Thyroid gland (tissue), 4 donors: ENCODE results near the gene MRPS10. TPM values are rescaled to one million over a fixed set of nuclear protein-coding genes. Genes with fewer than 3 reads are reported as not detected.
"Not testable (repeated sequence)": the region's sequence is repeated elsewhere in the genome, so short reads cannot be mapped to it uniquely, and the experiment has no call there.

Experiments used
- DNase-seq, 2 donors: peaks; one replicate each; pipeline ENCODE4 v3.0.0-alpha.2; 2019
- H3K27ac ChIP-seq, 3 donors: fragments of 200-600 bp; sonication (generic); 1 replicate in 2 of 3; 2 replicates in 1 of 3; pipeline ENCODE4 v1.5.1; 2016 to 2019; ENCODE audit warnings: mild to moderate bottlenecking in 1 of 3, moderate library complexity in 1 of 3
- H3K27me3 ChIP-seq: fragments of 200-600 bp; sonication (generic); one replicate; pipeline ENCODE4 v1.5.1; 2019
- H3K36me3 ChIP-seq, 2 donors: fragments of 200-600 bp; sonication (generic); one replicate each; pipeline ENCODE4 v1.5.1; 2016 to 2019
- H3K4me1 ChIP-seq, 2 donors: fragments of 200-600 bp; sonication (generic); one replicate each; pipeline ENCODE4 v1.5.1; 2017 to 2019
- H3K4me3 ChIP-seq, 3 donors: fragments of 200-600 bp; sonication (generic); replicated peaks in 1 of 3; 1 replicate in 2 of 3; 2 replicates in 1 of 3; pipeline ENCODE4 v1.5.1; 2016; ENCODE audit warnings: mild to moderate bottlenecking in 1 of 3
- H3K9me3 ChIP-seq: fragments of 200-600 bp; sonication (generic); one replicate; pipeline ENCODE4 v1.5.1; 2017
- POLR2A ChIP-seq, 2 donors: fragments of 450-650 bp; IDR thresholded peaks; one replicate each; pipeline ENCODE4 v1.6.1; 2017; ENCODE audit warnings: antibody characterized with exemption in 2 of 2, mild to moderate bottlenecking in 2 of 2, moderate library complexity in 1 of 2
- WGBS, 2 donors: methylation state at CpG; one replicate each; pipeline ENCODE4 v1.1.5; 2017; 5-methylcytosine and 5-hydroxymethylcytosine counted together
- intact Hi-C: fragments of 100-400 bp; cut with DNase I; formaldehyde crosslinking; loops from one replicate; pipeline ENCODE4 v1.15.1; 2023
- total RNA-seq, 4 donors: library from RNA; depleted of rRNA; stranded (reverse); fragments of >200 nt; gene quantifications; one replicate each; pipeline ENCODE4 v1.2.3, GENCODE V29; 2016
- TF ChIP-seq, protein P1 (sequence below), 6 experiments: fragments of 200-600 bp in 3 of 6; fragments of 450-650 bp in 3 of 6; sonication (generic) in 3 of 6; IDR thresholded peaks; one replicate each; pipeline ENCODE4 v1.5.1; 2016 to 2019; ENCODE audit warnings: antibody characterized with exemption in 6 of 6, mild to moderate bottlenecking in 2 of 6, inconsistent platforms in 1 of 6, moderate library complexity in 1 of 6

Gene MRPS10
- total RNA-seq, 4 donors from 2014 or later: 35.2 to 42.5 (median 36.9) TPM

DNA sequence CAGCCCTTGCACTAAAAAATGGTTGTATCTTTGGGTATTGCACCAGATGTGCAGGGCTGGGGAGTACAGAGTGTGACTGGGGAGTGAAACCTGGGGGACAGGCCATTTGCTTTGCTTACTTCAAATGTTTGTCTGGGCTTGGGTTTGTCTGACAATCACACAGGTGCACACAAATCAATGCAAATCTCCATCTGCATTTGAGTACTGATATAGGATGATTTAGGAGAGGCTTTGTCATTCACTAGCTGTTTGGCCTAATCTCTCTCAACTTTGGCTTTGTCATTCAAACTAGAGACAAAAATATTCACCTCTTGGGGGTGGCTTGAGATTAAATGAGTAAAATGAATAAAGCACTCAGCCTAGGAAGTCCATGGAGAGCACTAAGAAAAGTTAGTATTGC, 40.7 kb downstream of the MRPS10 start:
- Histone ChIP-seq H3K4me3 (no peak overlapping the region), H3K36me3 (no peaks in the 10 kb centered on the region), H3K27me3 (no peaks in the 10 kb centered on the region), H3K9me3 (no peaks in the 10 kb centered on the region), H3K27ac (no peak overlapping the region), H3K4me1 (no peaks in the 10 kb centered on the region)
- TF ChIP-seq, protein P1, sequence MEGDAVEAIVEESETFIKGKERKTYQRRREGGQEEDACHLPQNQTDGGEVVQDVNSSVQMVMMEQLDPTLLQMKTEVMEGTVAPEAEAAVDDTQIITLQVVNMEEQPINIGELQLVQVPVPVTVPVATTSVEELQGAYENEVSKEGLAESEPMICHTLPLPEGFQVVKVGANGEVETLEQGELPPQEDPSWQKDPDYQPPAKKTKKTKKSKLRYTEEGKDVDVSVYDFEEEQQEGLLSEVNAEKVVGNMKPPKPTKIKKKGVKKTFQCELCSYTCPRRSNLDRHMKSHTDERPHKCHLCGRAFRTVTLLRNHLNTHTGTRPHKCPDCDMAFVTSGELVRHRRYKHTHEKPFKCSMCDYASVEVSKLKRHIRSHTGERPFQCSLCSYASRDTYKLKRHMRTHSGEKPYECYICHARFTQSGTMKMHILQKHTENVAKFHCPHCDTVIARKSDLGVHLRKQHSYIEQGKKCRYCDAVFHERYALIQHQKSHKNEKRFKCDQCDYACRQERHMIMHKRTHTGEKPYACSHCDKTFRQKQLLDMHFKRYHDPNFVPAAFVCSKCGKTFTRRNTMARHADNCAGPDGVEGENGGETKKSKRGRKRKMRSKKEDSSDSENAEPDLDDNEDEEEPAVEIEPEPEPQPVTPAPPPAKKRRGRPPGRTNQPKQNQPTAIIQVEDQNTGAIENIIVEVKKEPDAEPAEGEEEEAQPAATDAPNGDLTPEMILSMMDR (IDR thresholded peaks at IDR 0.05): no peak
- no peak for TF ChIP-seq POLR2A (IDR thresholded peaks at IDR 0.05)
- intact Hi-C loops: no loop called here
- no peak for DNase-seq

DNA sequence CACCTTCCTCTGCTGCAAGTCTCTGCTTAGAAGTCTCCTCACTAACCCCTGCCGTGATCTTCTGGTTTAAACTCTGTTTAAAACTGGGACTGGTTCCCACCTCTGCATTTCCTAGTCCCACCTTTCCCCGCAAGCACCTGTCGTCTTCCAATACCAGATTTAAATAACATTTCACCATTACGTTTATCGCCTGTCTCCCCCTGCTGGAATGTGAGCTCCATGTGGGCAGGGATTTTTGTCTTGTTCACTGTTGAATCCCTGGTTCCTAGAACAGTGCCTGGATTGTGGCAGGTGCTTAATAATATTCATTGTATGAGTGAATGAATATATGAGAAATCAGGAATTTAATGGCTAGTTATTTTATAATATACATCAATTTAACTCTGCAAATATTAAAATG, 41.8 kb downstream of the MRPS10 start:
- TF ChIP-seq POLR2A (IDR thresholded peaks at IDR 0.05): no peak
- no peak for DNase-seq
- Histone ChIP-seq H3K27me3 (no peaks in the 10 kb centered on the region), H3K27ac (no peak overlapping the region), H3K9me3 (no peaks in the 10 kb centered on the region), H3K4me1 (no peaks in the 10 kb centered on the region), H3K36me3 (no peaks in the 10 kb centered on the region), H3K4me3 (no peak overlapping the region)
- intact Hi-C loops: no loop called here
- WGBS, 2 donors: 72 to 79% methylated on average over 5 of the region's 5 CpGs

DNA sequence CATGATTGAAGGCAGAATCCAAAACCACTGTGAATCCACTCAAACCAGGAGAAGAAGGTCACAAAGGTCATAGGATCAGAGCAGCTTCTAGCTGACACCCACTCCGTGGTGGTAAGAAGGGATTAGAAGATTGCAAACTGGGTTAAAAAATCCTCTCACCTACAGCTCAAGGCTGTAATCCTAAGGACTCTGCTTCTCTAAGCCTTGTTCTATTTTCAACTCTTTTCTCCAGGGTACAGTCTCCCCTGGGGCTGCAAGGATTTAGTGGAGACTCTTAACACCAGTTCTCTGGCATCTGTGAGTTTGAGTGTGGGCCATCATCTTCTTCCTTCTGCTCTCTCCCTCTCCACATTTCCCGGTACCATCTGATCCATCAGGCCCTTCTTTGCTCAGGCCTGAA, 44.6 kb downstream of the MRPS10 start, which contains the start of gene GUCA1A:
Gene GUCA1A (plus strand): TSS at position 264 of the 400 bp plus-strand sequence. CDS start 250 bp downstream, outside the sequence.
- no peak for DNase-seq
- Histone ChIP-seq H3K4me3 (no peak within 1 kb of the TSS), H3K27ac (no peak within 1 kb of the TSS), H3K4me1 (no peaks in the 10 kb centered on the region), H3K27me3 (no peaks in the 10 kb centered on the region), H3K36me3 (no peaks in the 10 kb centered on the region), H3K9me3 (no peaks in the 10 kb centered on the region)
- 91 to 97% methylated on average over 2 of the region's 2 CpGs for WGBS, 2 donors
- intact Hi-C loops: no loop called here
- no peak for TF ChIP-seq POLR2A (IDR thresholded peaks at IDR 0.05)
- TF ChIP-seq, protein P1 (IDR thresholded peaks at IDR 0.05): no peak

DNA sequence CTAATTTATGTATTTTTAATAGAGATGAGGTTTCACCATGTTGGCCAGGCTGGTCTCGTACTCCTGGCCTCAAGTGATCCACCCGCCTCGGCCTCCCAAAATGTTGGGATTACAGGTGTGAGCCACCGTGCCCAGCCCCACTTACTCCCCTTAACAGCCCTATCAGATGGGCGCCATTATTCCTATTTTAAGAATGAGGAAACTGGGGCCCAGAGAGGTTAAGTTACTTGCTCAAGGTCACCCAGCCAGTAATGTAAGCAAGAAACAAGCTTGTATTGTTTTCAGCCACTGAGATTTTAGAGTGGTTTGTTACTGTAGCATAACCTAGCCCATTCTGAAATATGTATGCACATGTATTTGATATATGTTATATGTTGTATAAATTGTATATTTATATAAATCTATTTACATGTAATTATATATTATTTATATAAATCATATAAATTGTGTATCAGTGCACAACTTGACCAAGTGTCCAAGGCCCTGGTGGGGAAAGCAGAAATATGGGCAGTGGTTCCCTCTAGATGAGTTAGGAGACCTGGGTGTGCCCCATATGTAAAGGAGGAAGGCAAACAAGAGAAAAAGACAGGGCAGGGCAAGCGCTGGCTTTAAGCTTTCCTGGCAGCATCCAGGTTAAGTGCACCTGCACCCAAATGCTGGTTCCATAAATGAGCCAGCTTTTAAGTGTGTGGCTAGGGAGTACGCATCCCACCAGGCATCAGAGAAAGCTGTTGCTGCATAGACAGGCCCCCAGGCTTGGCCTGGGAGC, 45.7 kb downstream of the MRPS10 start:
- WGBS, 2 donors: 91 to 92% methylated on average over 7 of the region's 7 CpGs
- DNase-seq: no peak
- Histone ChIP-seq H3K9me3 (no peaks in the 10 kb centered on the region), H3K36me3 (no peaks in the 10 kb centered on the region), H3K4me3 (no peak overlapping the region), H3K27me3 (no peaks in the 10 kb centered on the region), H3K4me1 (peaks cover 0 to 2% of the 10 kb centered on the region in 2 donors), H3K27ac (no peak overlapping the region)
- TF ChIP-seq, protein P1 (IDR thresholded peaks at IDR 0.05): no peak
- TF ChIP-seq POLR2A (IDR thresholded peaks at IDR 0.05): no peak
- intact Hi-C loops: no loop called here

DNA sequence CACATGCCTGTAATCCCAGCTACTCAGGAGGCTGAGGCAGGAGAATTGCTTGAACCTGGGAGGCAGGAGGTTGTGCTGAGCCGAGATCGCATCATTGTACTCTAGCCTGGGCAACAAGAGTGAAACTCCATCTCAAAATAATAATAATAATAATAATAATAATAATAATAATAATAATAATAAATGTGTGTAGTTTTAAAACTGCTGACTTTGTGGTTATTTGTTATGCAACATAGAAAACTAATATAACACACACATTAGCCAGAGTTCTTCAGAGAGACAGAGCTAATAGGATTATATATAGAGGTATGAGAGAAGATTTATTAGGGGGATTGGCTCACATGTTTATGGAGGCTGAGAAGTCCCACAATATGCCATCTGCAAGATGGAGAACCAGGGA, 47.9 kb downstream of the MRPS10 start:
- intact Hi-C loops: loop anchor here (5.0 to 10.0 kb wide), 2 partner anchors 43 to 65 kb away; no protein-coding TSS in a partner anchor

DNA sequence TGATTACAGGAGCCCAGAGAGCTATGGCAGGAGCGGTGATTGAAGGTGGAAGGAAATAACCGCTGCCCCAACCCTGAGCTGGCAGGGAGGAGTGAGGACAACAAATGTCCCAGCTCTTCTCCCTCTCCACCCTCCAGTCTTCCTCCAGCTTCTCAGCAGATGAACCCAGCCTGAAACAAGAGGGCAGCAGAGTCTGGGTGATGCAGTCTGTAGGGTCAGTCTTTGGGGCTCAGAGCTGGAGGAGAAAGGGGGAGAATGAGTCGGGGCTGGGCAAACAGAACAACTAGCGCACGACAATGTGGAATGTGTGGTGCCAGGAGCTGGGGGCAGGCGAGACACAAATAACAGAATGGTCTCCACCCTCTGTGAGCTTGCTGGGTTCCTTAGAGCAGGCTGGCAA, 49.0 kb downstream of the MRPS10 start:
- intact Hi-C loops: loop anchor here (5.0 to 10.0 kb wide), 2 partner anchors 44 to 64 kb away; no protein-coding TSS in a partner anchor
- WGBS, 2 donors: 81 to 92% methylated on average over 6 of the region's 6 CpGs

More for the DNA sequence above, 47.9 kb downstream of the MRPS10 start:
- not testable (repeated sequence) for H3K27ac ChIP-seq, DNase-seq, H3K4me3 ChIP-seq, H3K9me3 ChIP-seq, H3K36me3 ChIP-seq, H3K27me3 ChIP-seq
- WGBS, 2 donors: 50 to 63% methylated on average over 2 of the region's 2 CpGs
- H3K4me1 ChIP-seq: peaks cover 4 to 17% of the 10 kb centered on the region in 2 donors

More for the DNA sequence above, 49.0 kb downstream of the MRPS10 start:
- peaks cover 4 to 22% of the 10 kb centered on the region in 2 donors for H3K4me1 ChIP-seq
- H3K27me3 ChIP-seq: no peaks in the 10 kb centered on the region
- no peak overlapping the region for H3K27ac ChIP-seq
- DNase-seq: no peak
- no peaks in the 10 kb centered on the region for H3K9me3 ChIP-seq
- TF ChIP-seq, protein P1 (IDR thresholded peaks at IDR 0.05): no peak
- no peak for TF ChIP-seq POLR2A (IDR thresholded peaks at IDR 0.05)
- H3K4me3 ChIP-seq: no peak overlapping the region
- no peaks in the 10 kb centered on the region for H3K36me3 ChIP-seq
